HG02870 (cell line): Measurements from ENCODE around the gene GATA1.

Source experiments
- ATAC-seq: cut with Tn5 transposase; IDR thresholded peaks from one replicate; pipeline ENCODE4 v1.9.1; 2021; ENCODE audit warnings: mild to moderate bottlenecking, moderate library complexity; ENCODE audit not compliant: unreplicated experiment

GATA1 gene

GRCh38 chrX:48839686-48840085 lies 53.3 kb downstream of the GATA1 start:
- no peak for ATAC-seq
